GM18507 (cell line): ENCODE data around the gene SLC5A2.
"Not testable (repeated sequence)": the region's sequence is repeated elsewhere in the genome, so short reads cannot be mapped to it uniquely, and the experiment has no call there.

Source experiments
- DNase-seq: peaks from one replicate; pipeline ENCODE4 v3.0.0; 2011; ENCODE audit warnings: low read depth; ENCODE audit not compliant: insufficient read length; ENCODE audit errors: extremely low spot score
- FAIRE-seq: peaks from 2 replicates; lab custom pipeline; 2011; peaks lifted over from hg19 to GRCh38; lab: Jason Lieb, UNC

SLC5A2 gene

DNA sequence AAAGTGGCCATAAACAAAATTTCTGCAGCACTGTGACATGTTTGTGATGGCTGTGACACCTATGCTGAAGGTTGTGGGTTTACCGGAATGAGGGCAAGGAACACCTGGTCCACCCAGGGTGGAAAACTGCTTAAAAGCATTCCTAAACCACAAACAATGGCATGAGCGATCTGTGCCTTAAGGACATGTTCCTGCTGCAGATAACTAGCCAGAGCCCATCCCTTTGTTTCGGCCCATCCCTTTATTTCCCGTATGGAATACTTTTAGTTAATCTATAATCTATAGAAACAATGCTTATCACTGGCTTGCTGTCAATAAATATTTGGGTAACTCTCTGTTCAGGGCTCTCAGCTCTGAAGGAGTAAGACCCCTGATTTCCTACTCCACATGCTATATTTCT, 56.8 kb downstream of the SLC5A2 start:
- DNase-seq, FAIRE-seq: not testable (repeated sequence)
